SK-N-SH (cell line): Measurements from ENCODE around the gene TPSAB1. TPM values are rescaled to one million over a fixed set of nuclear protein-coding genes. Genes with fewer than 3 reads are reported as not detected.
"Not testable (repeated sequence)": the region's sequence is repeated elsewhere in the genome, so short reads cannot be mapped to it uniquely, and the experiment has no call there.

Source experiments
- CTCF ChIA-PET: fragments of 300-600, 350-600 bp; formaldehyde crosslinking; extraction: SDS; loops from one replicate; lab custom pipeline; 2021; lab: Yijun Ruan, JAX
- POLR2A ChIA-PET: fragments of 350-600 bp; sonication (Branson Sonifier 250); formaldehyde crosslinking; extraction: SDS; loops from one replicate; lab custom pipeline; 2020; ENCODE audit warnings: antibody characterized with exemption, inconsistent platforms; lab: Yijun Ruan, JAX
- DNase-seq: peaks from one replicate; pipeline ENCODE4 v3.0.0; 2012
- H2AFZ ChIP-seq: fragments of 200-600 bp; sonication (generic); 2 replicates; pipeline ENCODE4 v1.8.1; 2016; ENCODE audit warnings: antibody characterized with exemption, mild to moderate bottlenecking, low read depth
- H3F3A ChIP-seq: fragments of 200-600 bp; sonication (generic); replicated peaks from 2 replicates; pipeline ENCODE3; 2016; ENCODE audit warnings: antibody characterized with exemption, mild to moderate bottlenecking; ENCODE audit not compliant: insufficient read depth
- H3K27ac ChIP-seq, 2 experiments: fragments of 200-500 bp in 1 of 2; fragments of 200-600 bp in 1 of 2; sonication (Bioruptor generic) in 1 of 2; sonication (generic), shearing (Covaris generic) in 1 of 2; 2 replicates each; pipeline versions ENCODE4 v1.5.1 to v1.6.1; 2014 to 2016; ENCODE audit warnings: low read depth in 2 of 2, inconsistent platforms in 1 of 2, low read length in 1 of 2, mild to moderate bottlenecking in 1 of 2, mixed read lengths in 1 of 2
- H3K27me3 ChIP-seq: fragments of 200-600 bp; sonication (generic), shearing (Covaris generic); 2 replicates; pipeline ENCODE4 v1.6.1; 2016; ENCODE audit warnings: mixed run types; ENCODE audit not compliant: insufficient read depth
- H3K36me3 ChIP-seq, 2 experiments: fragments of 200-500 bp in 1 of 2; fragments of 200-600 bp in 1 of 2; sonication (Bioruptor generic) in 1 of 2; sonication (generic) in 1 of 2; replicated peaks in 1 of 2; 2 replicates each; pipeline versions ENCODE3 to v1.5.1; 2014 to 2016; ENCODE audit warnings: low read length in 1 of 2, mild to moderate bottlenecking in 1 of 2; ENCODE audit not compliant: insufficient read depth in 2 of 2, control insufficient read depth in 1 of 2
- H3K4me1 ChIP-seq, 2 experiments: fragments of 200-500 bp in 1 of 2; fragments of 200-600 bp in 1 of 2; sonication (Bioruptor generic) in 1 of 2; sonication (generic), shearing (Covaris generic) in 1 of 2; 2 replicates each; pipeline versions ENCODE4 v1.5.1 to v1.6.1; 2014 to 2016; ENCODE audit warnings: low read depth in 1 of 2, low read length in 1 of 2, mixed run types in 1 of 2; ENCODE audit not compliant: insufficient read depth in 2 of 2, control insufficient read depth in 1 of 2
- H3K4me2 ChIP-seq: fragments of 200-600 bp; sonication (generic), shearing (Covaris generic); 2 replicates; pipeline ENCODE4 v1.6.1; 2017; ENCODE audit warnings: mixed run types
- H3K4me3 ChIP-seq, 2 experiments: fragments of 200-500 bp in 1 of 2; fragments of 200-600 bp in 1 of 2; sonication (Bioruptor generic) in 1 of 2; sonication (generic), shearing (Covaris generic) in 1 of 2; 2 replicates each; pipeline versions ENCODE4 v1.5.1 to v1.8.1; 2014 to 2016; ENCODE audit warnings: low read depth in 2 of 2, inconsistent platforms in 1 of 2, low read length in 1 of 2, mild to moderate bottlenecking in 1 of 2, mixed read lengths in 1 of 2, moderate library complexity in 1 of 2
- H3K79me2 ChIP-seq: fragments of 200-600 bp; sonication (generic); 2 replicates; pipeline ENCODE4 v1.8.1; 2017; ENCODE audit warnings: mild to moderate bottlenecking; ENCODE audit not compliant: insufficient read depth
- H3K9ac ChIP-seq: fragments of 200-600 bp; sonication (generic); 2 replicates; pipeline ENCODE4 v1.6.1; 2017; ENCODE audit warnings: mixed run types
- H3K9me2 ChIP-seq: fragments of 200-600 bp; sonication (generic); 2 replicates; pipeline ENCODE4 v1.6.1; 2017; ENCODE audit warnings: mixed run types
- H3K9me3 ChIP-seq: fragments of 200-600 bp; sonication (generic); 2 replicates; pipeline ENCODE4 v1.6.1; 2017; ENCODE audit warnings: mixed run types, mild to moderate bottlenecking, moderate library complexity
- H4K20me1 ChIP-seq: fragments of 200-600 bp; sonication (generic); 2 replicates; pipeline ENCODE4 v1.6.1; 2017; ENCODE audit warnings: mild to moderate bottlenecking, mixed run types; ENCODE audit not compliant: insufficient read depth
- CHD2 ChIP-seq: fragments of 150-350 bp; IDR thresholded peaks from 2 replicates; pipeline ENCODE4 v1.6.1; 2018; ENCODE audit warnings: low read length; ENCODE audit not compliant: partially characterized antibody
- EP300 ChIP-seq, 2 experiments: IDR thresholded peaks; 2 replicates each; pipeline versions ENCODE4 v1.4.0 to v1.6.1; 2012; ENCODE audit warnings: borderline replicate concordance in 1 of 2, low read depth in 1 of 2, low read length in 1 of 2
- FOXJ3 ChIP-seq: sonication (generic); formaldehyde crosslinking; IDR thresholded peaks from 2 replicates; pipeline ENCODE4 v1.5.1; 2020; ENCODE audit warnings: mild to moderate bottlenecking, missing genetic modification reagents
- FOXM1 ChIP-seq: IDR thresholded peaks from 2 replicates; pipeline ENCODE4 v1.4.0; 2012; ENCODE audit warnings: low read depth, mild to moderate bottlenecking
- IRF3 ChIP-seq: fragments of 150-350 bp; IDR thresholded peaks from 2 replicates; pipeline ENCODE4 v1.6.1; 2016; ENCODE audit warnings: mild to moderate bottlenecking, low read depth, low read length
- MXI1 ChIP-seq: IDR thresholded peaks from 2 replicates; pipeline ENCODE4 v1.6.1; 2012; ENCODE audit warnings: mild to moderate bottlenecking, low read depth, low read length, improper control_type of control experiment
- NFIC ChIP-seq: IDR thresholded peaks from 2 replicates; pipeline ENCODE4 v1.4.0; 2012; ENCODE audit warnings: borderline replicate concordance
- POLR2AphosphoS5 ChIP-seq: IDR thresholded peaks from 2 replicates; pipeline ENCODE4 v1.6.1; 2012; ENCODE audit warnings: low read depth, low read length
- RCOR1 ChIP-seq: fragments of 150-350 bp; IDR thresholded peaks from 2 replicates; pipeline ENCODE4 v1.6.1; 2017; ENCODE audit warnings: antibody characterized with exemption, low read length
- TCF12 ChIP-seq: IDR thresholded peaks from 2 replicates; pipeline ENCODE4 v1.4.0; 2012
- WGBS: methylation state at CpG from one replicate; pipeline ENCODE4 v1.1.6; 2017; ENCODE audit warnings: low lambda C conversion rate; 5-methylcytosine and 5-hydroxymethylcytosine counted together
- polyA plus RNA-seq, 3 experiments: library from polyadenylated mRNA; depleted of rRNA; stranded (reverse); fragments of >200 nt; gene quantifications; 2 replicates each; pipeline ENCODE4 v1.2.3, GENCODE V29; 2012

TPSAB1 gene
- polyA plus RNA-seq, 1 of the 3 experiments (the other 2 are of a cell fraction): not detected

DNA sequence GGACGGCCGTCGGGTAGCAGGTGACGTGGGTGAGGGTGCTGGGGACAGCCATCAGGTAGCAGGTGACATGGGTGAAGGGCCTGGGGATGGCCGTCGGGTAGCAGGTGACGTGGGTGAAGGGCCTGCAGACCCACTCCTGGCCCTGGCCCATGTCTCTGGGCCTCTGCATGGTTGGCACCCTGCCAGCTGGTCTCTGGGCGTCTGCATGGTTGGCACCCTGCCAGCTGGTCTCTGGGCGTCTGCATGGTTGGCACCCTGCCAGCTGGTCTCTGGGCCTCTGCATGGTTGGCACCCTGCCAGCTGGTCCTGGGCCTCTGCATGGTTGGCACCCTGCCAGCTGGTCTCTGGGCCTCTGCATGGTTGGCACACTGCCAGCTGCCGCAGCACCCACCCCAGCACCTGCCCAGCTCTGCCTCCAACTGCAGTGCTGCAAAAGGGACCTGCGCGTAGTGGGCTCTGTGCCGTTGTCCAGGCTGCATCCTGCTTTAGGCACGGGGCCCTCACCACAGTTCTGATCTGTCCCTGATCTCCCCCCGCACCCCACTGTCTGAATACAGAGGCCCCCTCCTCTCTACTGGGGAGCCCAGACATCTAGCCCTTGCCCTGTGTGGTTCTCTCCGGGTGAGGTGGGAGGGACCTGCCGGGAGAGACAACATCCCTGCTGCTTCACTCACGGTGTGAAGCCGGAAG, 31.4 kb downstream of the TPSAB1 start:
- DNase-seq: peak; percentile 89
- POLR2A ChIA-PET: interaction anchor here (0.6 kb wide), 1 partner anchor 513 kb away, joined by 3 read pairs; no protein-coding TSS in a partner anchor
- peaks cover 0 to 19% of the 10 kb centered on the region in 2 experiments; a peak in 1 of 4 replicates for H3K4me1 ChIP-seq
- H3K79me2 ChIP-seq, CTCF ChIA-PET, H3K4me3 ChIP-seq, H3K36me3 ChIP-seq, H3K27ac ChIP-seq, H4K20me1 ChIP-seq, H3K9me3 ChIP-seq, H3K9me2 ChIP-seq, H3F3A ChIP-seq, H3K4me2 ChIP-seq, H3K9ac ChIP-seq, H2AFZ ChIP-seq: not testable (repeated sequence)
- TF ChIP-seq NFIC: peak; percentile 100
- peak; percentile 53; the same call in 1 of the 2 replicates for TF ChIP-seq MXI1
- peak in 1 of 2 experiments; percentile 76; a peak in 1 of 4 replicates for TF ChIP-seq EP300 (IDR thresholded peaks at IDR 0.05; ENCODE audit: borderline replicate concordance in 1 of 2, low read depth in 1 of 2, low read length in 1 of 2)
- peak; percentile 91 for TF ChIP-seq FOXJ3
- peak; percentile 69 for TF ChIP-seq CHD2
- TF ChIP-seq TCF12: peak; percentile 69
- TF ChIP-seq POLR2AphosphoS5: 0 out of 2 replicates have a peak, but pooled peaks have one; percentile 43
- peak; percentile 85 for TF ChIP-seq RCOR1
- 13% methylated on average over 7 of the region's 19 CpGs for WGBS
- peaks cover 70% of the 10 kb centered on the region for H3K27me3 ChIP-seq

DNA sequence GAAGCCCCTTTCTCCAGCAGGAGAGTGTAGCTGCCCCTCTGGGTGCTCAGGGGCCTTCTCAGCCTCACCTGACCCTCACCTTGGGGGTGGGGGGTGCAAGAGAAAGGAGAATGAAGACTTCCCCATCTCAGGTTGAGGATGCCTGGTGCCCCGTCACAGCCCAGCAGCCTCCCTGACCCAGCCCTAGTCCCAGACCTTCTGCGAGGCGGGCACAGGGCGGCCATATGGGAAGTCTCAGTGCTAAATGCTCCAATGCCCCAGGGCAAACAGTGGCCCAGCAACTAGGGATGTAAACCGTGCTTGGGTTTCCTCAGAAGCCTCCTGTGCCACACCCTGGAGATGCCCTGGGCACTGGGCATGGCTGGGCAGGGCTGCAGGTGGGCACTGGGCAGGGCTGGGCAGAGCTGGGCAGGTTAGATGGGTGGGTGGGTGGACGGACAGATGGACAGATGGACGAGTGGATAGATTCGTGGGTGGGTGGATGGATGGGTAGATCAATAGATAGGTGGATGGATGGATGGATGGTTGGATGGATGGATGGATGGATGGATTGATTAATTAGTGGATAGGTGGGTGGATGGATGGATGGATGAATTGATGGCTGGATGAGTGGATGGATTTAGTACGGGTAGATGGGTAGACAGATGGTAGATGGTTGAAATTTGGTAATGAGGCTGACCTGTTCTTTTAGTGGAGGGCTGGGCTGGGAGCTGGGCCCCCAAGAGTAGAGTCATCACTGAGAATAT, 32.1 kb downstream of the TPSAB1 start:
- no peaks in the 10 kb centered on the region for H3K79me2 ChIP-seq
- H3K27ac ChIP-seq: no peak overlapping the region
- ChIA-PET POLR2A (no interaction called here), CTCF (interaction anchor here (1.1 kb wide), 1 partner anchor 29 kb away, joined by 4 read pairs; no protein-coding TSS in a partner anchor)
- H3K4me2 ChIP-seq: no peak overlapping the region
- H3K4me3 ChIP-seq: no peak overlapping the region
- H3K36me3 ChIP-seq: no peaks in the 10 kb centered on the region
- H3K27me3 ChIP-seq: peaks cover 77% of the 10 kb centered on the region
- TF ChIP-seq IRF3: no peak
- peak in 1 of 2 experiments; percentile 32; a peak in 1 of 4 replicates for TF ChIP-seq EP300 (IDR thresholded peaks at IDR 0.05; ENCODE audit: borderline replicate concordance in 1 of 2, low read depth in 1 of 2, low read length in 1 of 2)
- TF ChIP-seq RCOR1: 0 out of 2 replicates have a peak, but pooled peaks have one; percentile 42
- no peak for TF ChIP-seq FOXM1
- TF ChIP-seq POLR2AphosphoS5: no peak
- DNase-seq: peak; percentile 84
- H3K9ac ChIP-seq: no peak overlapping the region
- peaks cover 0 to 19% of the 10 kb centered on the region in 2 experiments; a peak in 1 of 4 replicates for H3K4me1 ChIP-seq
- no peaks in the 10 kb centered on the region for H3K9me2 ChIP-seq
- WGBS: 3% methylated on average over 7 of the region's 9 CpGs
- no peaks in the 10 kb centered on the region for H4K20me1 ChIP-seq
- no peaks in the 10 kb centered on the region for H3F3A ChIP-seq
- no peak overlapping the region for H2AFZ ChIP-seq
- no peaks in the 10 kb centered on the region for H3K9me3 ChIP-seq
